Left lung (tissue), 10 donors: ENCODE data around the gene PBXIP1. TPM values are rescaled to one million over a fixed set of nuclear protein-coding genes. Genes with fewer than 3 reads are reported as not detected.
A peak's percentile ranks its signal among the peaks of the same experiment; 100 is the strongest.

Experiments used
- ATAC-seq: fragments of 200-7000 bp; cut with Tn5 transposase; one replicate; pipeline ENCODE4 v1.9.1; 2020; ENCODE audit warnings: moderate library complexity
- DNase-seq, 4 donors: peaks; one replicate each; pipeline ENCODE4 v3.0.0-alpha.2; 2013 to 2020
- H3K27ac ChIP-seq, 2 donors: fragments of 200-600 bp; sonication (generic) in 1 of 2; one replicate each; pipeline versions ENCODE4 v1.5.0 to v1.8.0; 2020 to 2021
- H3K27me3 ChIP-seq, 2 donors: fragments of 200-600 bp; sonication (generic) in 1 of 2; one replicate each; pipeline versions ENCODE4 v1.5.0 to v1.8.0; 2020 to 2021
- H3K36me3 ChIP-seq, 2 donors: fragments of 200-600 bp; sonication (generic) in 1 of 2; one replicate each; pipeline versions ENCODE4 v1.5.0 to v1.8.0; 2020 to 2021
- H3K4me1 ChIP-seq, 2 donors: fragments of 200-600 bp; one replicate each; pipeline ENCODE4 v1.8.0; 2021
- H3K4me3 ChIP-seq, 2 donors: fragments of 200-600 bp; sonication (generic) in 1 of 2; one replicate each; pipeline versions ENCODE4 v1.5.0 to v1.8.0; 2020 to 2021; ENCODE audit warnings: mild to moderate bottlenecking in 1 of 2
- H3K9me3 ChIP-seq, 2 donors: fragments of 200-600 bp; sonication (generic) in 1 of 2; one replicate each; pipeline versions ENCODE4 v1.5.0 to v1.8.0; 2020 to 2021
- intact Hi-C, 2 donors: fragments of 100-400 bp; cut with DNase I; formaldehyde crosslinking; loops; one replicate each; pipeline versions ENCODE4 v1.11.2 to v1.14.2; 2022
- polyA plus RNA-seq, 6 donors: library from polyadenylated mRNA; unstranded; fragments of 120-200 nt; gene quantifications; one replicate each; pipeline ENCODE4 v1.2.1, GENCODE V29; 2013; ENCODE audit not compliant: insufficient read length in 6 of 6
- total RNA-seq, 2 donors: library from RNA; stranded (reverse); fragmentation: NEBNext Ultra II Directional; extraction: Animal tissue kit (Norgen Biotek cat#: 25700); gene quantifications; one replicate each; pipeline ENCODE4 v1.2.1, GENCODE V29; 2021
- TF ChIP-seq, protein P1 (sequence below), 2 donors: fragments of 200-600 bp; sonication (generic) in 1 of 2; IDR thresholded peaks; one replicate each; pipeline versions ENCODE4 v1.5.0 to v1.8.0; 2021; ENCODE audit warnings: antibody characterized with exemption in 2 of 2
- donor health status: DM: no; HTN: yes; CAD: no.
- donor health status: DM: no; HTN: no; CAD: no.

PBXIP1 gene
- total and polyA plus RNA-seq, 8 donors: 32.6 to 84.4 (median 79.1) TPM

- ATAC-seq: no peak
- no peak for DNase-seq
- Histone ChIP-seq H3K36me3 (no peaks in the 10 kb centered on the region), H3K4me1 (peaks cover 20 to 53% of the 10 kb centered on the region in 2 donors), H3K9me3 (no peaks in the 10 kb centered on the region), H3K27me3 (no peaks in the 10 kb centered on the region), H3K27ac (peak overlapping the region; percentile 98 to 99), H3K4me3 (no peak overlapping the region)
- TF ChIP-seq, protein P1, sequence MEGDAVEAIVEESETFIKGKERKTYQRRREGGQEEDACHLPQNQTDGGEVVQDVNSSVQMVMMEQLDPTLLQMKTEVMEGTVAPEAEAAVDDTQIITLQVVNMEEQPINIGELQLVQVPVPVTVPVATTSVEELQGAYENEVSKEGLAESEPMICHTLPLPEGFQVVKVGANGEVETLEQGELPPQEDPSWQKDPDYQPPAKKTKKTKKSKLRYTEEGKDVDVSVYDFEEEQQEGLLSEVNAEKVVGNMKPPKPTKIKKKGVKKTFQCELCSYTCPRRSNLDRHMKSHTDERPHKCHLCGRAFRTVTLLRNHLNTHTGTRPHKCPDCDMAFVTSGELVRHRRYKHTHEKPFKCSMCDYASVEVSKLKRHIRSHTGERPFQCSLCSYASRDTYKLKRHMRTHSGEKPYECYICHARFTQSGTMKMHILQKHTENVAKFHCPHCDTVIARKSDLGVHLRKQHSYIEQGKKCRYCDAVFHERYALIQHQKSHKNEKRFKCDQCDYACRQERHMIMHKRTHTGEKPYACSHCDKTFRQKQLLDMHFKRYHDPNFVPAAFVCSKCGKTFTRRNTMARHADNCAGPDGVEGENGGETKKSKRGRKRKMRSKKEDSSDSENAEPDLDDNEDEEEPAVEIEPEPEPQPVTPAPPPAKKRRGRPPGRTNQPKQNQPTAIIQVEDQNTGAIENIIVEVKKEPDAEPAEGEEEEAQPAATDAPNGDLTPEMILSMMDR (IDR thresholded peaks at IDR 0.05): no peak
- intact Hi-C loops: no loop called here
Observed at GRCh38 chr1:154938604-154939399, 17.1 kb downstream of the PBXIP1 start.

- Histone ChIP-seq H3K9me3 (no peaks in the 10 kb centered on the region), H3K4me3 (peak overlapping the region in 1 of 2 donors; percentile 74), H3K36me3 (no peaks in the 10 kb centered on the region), H3K4me1 (peaks cover 20 to 45% of the 10 kb centered on the region in 2 donors), H3K27ac (peak overlapping the region; percentile 98 to 99), H3K27me3 (no peaks in the 10 kb centered on the region)
- intact Hi-C loops: no loop called here
- no peak for ATAC-seq
- DNase-seq: no peak
- TF ChIP-seq, protein P1 (IDR thresholded peaks at IDR 0.05): no peak
Observed at GRCh38 chr1:154937988-154938386, 17.9 kb downstream of the PBXIP1 start.

DNA sequence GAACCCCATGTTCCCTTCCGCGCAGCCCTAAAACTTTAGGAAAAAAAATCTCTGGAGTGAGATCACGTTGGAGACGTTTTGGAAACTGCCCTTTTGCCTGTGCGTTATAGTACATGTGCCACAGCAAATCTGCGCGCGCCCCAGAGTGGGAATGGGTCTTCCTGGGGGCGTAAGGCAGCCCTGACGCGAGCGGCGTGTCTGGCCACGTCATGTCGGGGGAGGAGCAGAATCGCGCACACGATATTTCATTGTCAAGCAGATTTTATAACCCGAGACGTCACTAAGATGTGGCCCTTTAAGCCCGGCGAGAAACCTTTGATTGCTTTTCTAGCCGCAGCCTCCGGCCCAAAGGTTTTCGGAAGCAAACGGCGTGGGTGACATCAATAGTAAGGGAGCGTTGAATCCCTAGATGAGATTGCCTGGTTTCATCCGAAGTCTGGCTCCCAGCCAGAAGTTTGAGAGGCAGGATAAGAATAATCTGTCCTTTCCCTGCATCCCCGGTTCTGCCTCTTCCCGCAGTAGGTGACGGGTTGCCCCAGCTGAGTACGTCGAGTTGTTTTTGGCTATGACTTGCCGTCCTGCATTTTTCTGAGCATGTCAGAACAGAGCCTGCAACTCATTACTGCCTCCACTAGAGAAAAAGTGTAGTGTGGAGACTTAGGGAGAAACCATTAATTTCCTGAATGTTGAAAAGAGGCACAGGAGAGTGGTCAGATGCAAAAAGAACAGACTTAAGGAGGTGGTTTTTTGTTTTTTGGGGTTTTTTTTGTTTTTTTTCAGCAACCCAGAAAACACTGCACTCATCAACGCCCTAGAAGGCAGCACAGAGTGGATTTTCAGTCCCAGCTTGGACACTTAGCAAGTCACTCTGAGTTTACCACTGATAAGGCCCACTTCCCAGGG lies 18.6 kb downstream of the PBXIP1 start:
- Histone ChIP-seq H3K27me3 (no peaks in the 10 kb centered on the region), H3K9me3 (no peaks in the 10 kb centered on the region), H3K36me3 (no peaks in the 10 kb centered on the region), H3K4me1 (peaks cover 19 to 42% of the 10 kb centered on the region in 2 donors), H3K4me3 (peak overlapping the region; percentile 59 to 74), H3K27ac (peak overlapping the region; percentile 98 to 99)
- TF ChIP-seq, protein P1 (IDR thresholded peaks at IDR 0.05): peak; percentile 16 to 17
- DNase-seq (peak; percentile 94 to 98 (median 96)), ATAC-seq (peak; percentile 85)
- intact Hi-C loops: no loop called here

DNA sequence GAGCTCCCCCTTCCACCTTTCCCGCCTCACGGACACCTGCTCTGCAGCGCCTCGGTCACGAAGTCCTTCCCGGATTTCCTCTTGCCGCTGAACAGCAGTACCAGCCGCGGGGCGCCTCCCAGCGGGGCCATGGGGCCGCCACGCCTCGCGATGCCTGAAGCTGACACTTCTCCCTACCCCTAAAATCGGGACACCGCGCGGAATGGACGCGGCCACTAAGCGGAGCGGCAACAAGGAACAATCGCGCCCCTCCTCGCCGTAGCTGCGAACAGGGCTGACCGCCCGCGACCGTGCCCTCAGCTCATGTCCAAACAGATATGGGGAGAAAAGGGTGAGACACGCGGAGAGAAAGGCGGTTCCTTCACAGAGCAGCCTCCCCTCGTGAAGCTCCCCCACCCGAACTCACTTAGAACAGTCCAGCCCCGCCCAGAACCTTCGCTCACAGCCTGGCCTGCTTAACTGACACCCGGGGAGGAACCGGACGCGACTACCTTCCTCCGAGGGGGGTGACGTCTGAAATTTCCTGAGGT lies 19.3 kb downstream of the PBXIP1 start, which contains the start of gene PMVK:
TSS of gene PMVK (minus strand) at position 165 of the 530 bp plus-strand sequence. CDS start at position 131, 34 bp downstream.
- H3K36me3 ChIP-seq: no peaks in the 10 kb centered on the region
- H3K4me1 ChIP-seq: peaks cover 12 to 35% of the 10 kb centered on the region in 2 donors
- H3K4me3 ChIP-seq: peak within 1 kb of the TSS; percentile 59 to 74
- TF ChIP-seq, protein P1 (IDR thresholded peaks at IDR 0.05): peak in 1 of 2 donors; percentile 25
- H3K9me3 ChIP-seq: no peaks in the 10 kb centered on the region
- no peaks in the 10 kb centered on the region for H3K27me3 ChIP-seq
- intact Hi-C loops: no loop called here
- DNase-seq (peak; percentile 96 to 99 (median 98)), ATAC-seq (peak; percentile 93)
- H3K27ac ChIP-seq: peak within 1 kb of the TSS; percentile 98 to 99
